GM12872 (cell line): ENCODE measurements around the gene RPTOR.

Experiments used
- TF ChIP-seq, protein P1 (sequence below): IDR thresholded peaks from 3 replicates; pipeline ENCODE4 v1.5.1; 2011; ENCODE audit warnings: low read depth, mild to moderate bottlenecking, low read length, moderate library complexity; ENCODE audit not compliant: insufficient read depth

The RPTOR gene

DNA sequence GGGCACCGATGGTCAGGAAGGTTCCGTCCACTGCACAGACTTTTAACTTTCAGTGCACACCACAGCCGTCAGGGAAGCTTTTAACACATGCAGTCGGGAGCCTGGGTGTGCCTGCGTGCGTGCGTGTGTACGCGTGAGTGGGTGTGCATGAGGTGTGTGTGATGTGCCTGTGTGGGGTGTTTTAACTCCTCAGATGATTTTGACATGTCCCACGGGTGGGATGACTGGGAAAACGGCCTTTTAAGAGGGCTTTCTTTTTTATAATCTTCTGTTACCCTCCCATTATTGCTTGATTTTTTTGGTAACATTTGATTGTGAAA lies 294.3 kb downstream of the RPTOR start:
- TF ChIP-seq, protein P1, sequence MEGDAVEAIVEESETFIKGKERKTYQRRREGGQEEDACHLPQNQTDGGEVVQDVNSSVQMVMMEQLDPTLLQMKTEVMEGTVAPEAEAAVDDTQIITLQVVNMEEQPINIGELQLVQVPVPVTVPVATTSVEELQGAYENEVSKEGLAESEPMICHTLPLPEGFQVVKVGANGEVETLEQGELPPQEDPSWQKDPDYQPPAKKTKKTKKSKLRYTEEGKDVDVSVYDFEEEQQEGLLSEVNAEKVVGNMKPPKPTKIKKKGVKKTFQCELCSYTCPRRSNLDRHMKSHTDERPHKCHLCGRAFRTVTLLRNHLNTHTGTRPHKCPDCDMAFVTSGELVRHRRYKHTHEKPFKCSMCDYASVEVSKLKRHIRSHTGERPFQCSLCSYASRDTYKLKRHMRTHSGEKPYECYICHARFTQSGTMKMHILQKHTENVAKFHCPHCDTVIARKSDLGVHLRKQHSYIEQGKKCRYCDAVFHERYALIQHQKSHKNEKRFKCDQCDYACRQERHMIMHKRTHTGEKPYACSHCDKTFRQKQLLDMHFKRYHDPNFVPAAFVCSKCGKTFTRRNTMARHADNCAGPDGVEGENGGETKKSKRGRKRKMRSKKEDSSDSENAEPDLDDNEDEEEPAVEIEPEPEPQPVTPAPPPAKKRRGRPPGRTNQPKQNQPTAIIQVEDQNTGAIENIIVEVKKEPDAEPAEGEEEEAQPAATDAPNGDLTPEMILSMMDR = no peak

DNA sequence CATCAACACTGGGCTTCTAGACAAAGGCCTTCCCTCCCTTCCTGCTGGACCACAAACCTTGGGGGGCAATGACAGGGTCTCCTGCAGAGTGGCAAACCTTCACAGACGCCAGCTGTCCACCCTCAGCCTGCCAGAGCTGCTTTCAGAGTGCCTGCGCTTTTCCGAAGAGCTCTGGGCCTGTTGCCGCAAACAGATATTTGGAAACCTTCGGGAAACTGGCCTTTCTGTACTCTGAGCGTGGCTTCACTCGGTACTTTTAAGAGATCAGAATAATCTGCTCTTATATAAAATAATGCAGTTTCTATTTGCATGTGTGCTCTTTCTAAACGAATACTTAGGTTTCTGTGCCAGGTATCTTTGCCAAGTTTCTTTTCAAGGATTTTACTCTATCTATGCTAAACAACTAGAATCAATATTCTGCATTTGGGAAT lies 294.9 kb downstream of the RPTOR start:
- TF ChIP-seq, protein P1 = no peak

DNA sequence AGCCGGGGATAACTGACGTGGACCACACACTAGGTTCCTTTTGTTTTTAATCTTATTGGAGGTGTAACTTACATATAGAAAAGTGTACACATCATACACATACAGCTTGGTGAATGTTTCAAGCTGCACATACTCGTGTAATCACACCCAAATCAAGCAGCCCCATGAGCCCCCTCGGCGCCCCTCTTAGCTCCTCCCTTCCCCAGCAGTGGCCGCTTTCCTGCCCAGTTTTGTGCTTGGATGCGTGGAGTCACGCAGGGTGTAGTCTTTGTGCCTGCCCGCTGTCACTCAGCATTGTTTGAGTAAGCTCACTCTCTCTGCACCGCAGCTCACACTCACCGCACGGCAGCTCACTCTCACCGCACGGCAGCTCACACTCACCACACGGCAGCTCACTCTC lies 295.3 kb downstream of the RPTOR start:
- TF ChIP-seq, protein P1 = no peak

DNA sequence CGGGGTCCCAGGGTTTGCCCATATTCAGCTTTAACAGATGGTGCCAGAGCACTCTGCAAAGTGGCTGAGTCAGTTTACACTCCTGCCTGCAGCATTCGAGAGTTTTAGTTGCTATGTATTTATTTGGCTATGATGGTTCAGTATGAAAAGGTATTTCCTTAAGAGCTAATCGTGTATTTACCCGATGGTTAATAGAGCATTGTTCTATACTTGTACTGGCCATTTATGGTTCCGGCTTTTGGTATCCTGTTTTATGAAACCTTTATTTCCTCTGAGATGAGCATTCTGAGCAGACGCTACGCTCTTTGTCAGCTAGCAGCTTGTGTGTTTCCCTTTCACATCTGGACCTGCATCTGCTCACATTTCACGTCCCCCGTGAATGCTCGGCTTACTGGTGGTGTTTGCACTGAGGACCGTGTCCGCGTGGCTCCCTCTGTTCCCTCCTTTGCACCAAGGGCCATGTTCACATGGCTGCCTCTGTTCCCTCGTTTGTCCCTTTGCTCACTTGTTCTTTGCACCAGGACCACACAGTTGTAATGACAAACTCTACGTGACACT lies 297.9 kb downstream of the RPTOR start:
- TF ChIP-seq, protein P1 = no peak

DNA sequence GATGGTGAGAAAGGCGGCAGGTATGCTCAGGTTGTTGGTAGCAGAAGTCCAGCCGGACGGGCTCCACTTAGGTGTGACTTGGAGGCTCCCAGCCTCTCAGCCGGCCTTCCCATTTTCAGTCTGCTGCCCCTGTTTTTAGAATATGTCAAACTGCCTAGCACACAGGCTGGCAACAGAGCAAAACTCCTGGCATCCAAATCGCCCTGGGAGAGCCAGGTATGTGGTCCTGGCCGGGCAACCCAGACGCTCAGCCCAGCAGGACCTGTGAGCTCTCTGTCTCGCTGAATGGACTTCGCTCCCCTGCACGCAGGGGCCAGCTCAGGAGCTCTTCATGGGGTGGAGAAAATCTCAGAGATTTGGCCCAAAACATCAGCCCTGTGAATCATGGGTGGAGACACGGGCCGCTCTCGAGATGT lies 299.1 kb downstream of the RPTOR start:
- TF ChIP-seq, protein P1 = no peak

DNA sequence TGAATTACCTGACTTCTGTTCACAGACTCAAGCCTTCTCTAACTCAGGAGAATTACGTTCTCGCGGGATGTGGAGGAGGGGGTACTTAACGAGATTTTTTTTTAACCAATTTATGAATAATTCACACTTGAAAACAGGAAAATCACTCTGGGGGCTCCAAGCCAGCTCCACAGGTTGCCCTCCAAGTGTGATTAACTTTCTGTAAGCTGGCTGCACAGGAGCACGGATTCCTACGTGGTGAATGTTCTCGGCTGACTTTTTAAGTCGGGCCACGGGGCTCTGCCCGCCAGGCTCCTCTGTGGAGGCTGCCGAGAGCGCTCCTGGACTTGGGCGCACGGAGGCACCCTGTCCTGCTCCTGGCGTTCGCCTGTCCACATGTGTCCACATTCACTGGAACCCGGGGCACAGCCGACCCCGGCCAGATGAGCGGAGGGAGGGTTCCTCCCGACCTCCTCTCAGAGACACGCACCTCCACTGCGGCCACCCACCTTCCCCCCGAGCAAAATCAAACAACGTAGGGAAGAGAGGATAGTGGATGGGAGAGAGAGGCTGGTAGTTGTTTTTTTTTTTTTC lies 299.9 kb downstream of the RPTOR start:
- TF ChIP-seq, protein P1 = no peak

DNA sequence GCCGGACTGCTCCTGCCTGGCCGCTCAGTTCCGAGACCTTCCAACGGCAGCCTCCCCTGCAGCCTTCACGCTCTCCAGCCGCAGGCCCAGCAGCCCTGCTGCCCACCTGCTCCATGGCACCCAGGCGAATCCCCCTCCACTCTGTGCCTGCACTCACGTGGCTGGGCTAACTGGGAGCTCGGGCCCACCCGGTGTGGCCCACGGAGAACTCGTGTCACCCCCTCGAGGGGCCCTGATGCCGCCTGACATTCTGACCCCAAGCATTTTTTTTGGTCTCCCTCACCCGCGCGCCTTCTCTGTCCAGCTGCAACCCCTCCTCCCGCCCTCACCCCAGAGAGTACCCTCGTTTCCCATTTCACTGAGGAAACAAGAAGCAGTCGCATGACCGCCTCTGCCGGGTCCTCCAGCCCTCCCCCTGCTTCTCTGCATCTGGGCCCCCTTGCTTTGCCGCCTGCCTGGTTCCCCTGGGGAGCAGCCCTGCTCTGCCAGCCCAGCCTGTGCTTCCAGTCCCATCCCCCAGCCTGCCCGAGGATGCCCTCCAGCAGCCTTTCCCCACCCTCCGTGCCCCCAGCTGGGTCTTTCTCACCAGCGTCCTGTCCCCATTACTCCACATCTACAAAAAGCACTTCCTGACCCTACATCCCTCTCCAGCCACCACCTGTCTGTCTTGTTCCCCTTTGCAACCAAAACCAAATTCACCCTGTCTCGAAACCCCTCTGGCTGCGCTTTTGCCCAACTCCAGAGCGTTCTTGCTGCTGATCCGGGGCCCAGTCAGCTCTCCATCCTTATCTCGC lies 300.6 kb downstream of the RPTOR start:
- TF ChIP-seq, protein P1 = no peak
